ENCODE results near the gene MOB3B.
"Not testable (repeated sequence)": the region's sequence is repeated elsewhere in the genome, so short reads cannot be mapped to it uniquely, and the experiment has no call there.

The MOB3B gene

DNA sequence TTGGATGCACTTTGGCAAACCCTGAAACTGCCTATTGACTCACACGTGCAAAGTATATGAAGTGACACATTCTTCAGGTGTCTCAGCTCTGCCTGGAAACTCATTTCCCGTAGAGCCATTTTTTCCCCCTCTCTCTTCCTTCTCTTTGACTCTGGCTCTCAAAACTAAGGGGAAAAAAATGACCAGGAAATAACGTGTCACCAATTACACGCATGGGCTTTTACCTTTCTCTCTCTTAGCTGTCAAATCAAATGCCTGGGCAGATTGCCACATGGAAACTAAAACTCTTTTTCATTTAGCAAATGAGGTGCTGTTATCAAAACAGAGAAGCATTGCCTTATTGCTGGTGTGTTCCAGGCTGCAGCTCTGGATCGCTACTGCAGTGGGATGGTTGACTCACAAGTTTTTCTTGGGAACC is 23.9 kb downstream of the MOB3B start:
- ATAC-seq = peak; percentile 41; the same call in 2 of the 3 replicates
- TF ChIP-seq ISL1 (CRISPR knock-in tag; IDR thresholded peaks at IDR 0.05) (no peak), ZNF8 (CRISPR knock-in tag; IDR thresholded peaks at IDR 0.05) (no peak), GLIS3 (CRISPR knock-in tag; IDR thresholded peaks at IDR 0.05) (no peak), ZNF70 (CRISPR knock-in tag; IDR thresholded peaks at IDR 0.05) (no peak), CSRNP3 (CRISPR knock-in tag; IDR thresholded peaks at IDR 0.05) (no peak), BACH2 (CRISPR knock-in tag; IDR thresholded peaks at IDR 0.05; ENCODE audit: borderline replicate concordance) (no peak), POU6F1 (CRISPR knock-in tag; IDR thresholded peaks at IDR 0.05; ENCODE audit: borderline replicate concordance, low read depth) (no peak), TCF4 (CRISPR knock-in tag; IDR thresholded peaks at IDR 0.05; ENCODE audit: borderline replicate concordance) (no peak), ZFP3 (CRISPR knock-in tag; IDR thresholded peaks at IDR 0.05) (no peak), ZC3H10 (CRISPR knock-in tag; IDR thresholded peaks at IDR 0.05) (no peak), ZFP30 (CRISPR knock-in tag; IDR thresholded peaks at IDR 0.05) (no peak)
- TF ChIP-seq, protein P1, sequence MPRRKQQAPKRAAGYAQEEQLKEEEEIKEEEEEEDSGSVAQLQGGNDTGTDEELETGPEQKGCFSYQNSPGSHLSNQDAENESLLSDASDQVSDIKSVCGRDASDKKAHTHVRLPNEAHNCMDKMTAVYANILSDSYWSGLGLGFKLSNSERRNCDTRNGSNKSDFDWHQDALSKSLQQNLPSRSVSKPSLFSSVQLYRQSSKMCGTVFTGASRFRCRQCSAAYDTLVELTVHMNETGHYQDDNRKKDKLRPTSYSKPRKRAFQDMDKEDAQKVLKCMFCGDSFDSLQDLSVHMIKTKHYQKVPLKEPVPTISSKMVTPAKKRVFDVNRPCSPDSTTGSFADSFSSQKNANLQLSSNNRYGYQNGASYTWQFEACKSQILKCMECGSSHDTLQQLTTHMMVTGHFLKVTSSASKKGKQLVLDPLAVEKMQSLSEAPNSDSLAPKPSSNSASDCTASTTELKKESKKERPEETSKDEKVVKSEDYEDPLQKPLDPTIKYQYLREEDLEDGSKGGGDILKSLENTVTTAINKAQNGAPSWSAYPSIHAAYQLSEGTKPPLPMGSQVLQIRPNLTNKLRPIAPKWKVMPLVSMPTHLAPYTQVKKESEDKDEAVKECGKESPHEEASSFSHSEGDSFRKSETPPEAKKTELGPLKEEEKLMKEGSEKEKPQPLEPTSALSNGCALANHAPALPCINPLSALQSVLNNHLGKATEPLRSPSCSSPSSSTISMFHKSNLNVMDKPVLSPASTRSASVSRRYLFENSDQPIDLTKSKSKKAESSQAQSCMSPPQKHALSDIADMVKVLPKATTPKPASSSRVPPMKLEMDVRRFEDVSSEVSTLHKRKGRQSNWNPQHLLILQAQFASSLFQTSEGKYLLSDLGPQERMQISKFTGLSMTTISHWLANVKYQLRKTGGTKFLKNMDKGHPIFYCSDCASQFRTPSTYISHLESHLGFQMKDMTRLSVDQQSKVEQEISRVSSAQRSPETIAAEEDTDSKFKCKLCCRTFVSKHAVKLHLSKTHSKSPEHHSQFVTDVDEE (CRISPR knock-in tag; IDR thresholded peaks at IDR 0.05) = no peak

- TF ChIP-seq TCF4 (CRISPR knock-in tag; IDR thresholded peaks at IDR 0.05; ENCODE audit: borderline replicate concordance) (no peak), BACH2 (CRISPR knock-in tag; IDR thresholded peaks at IDR 0.05; ENCODE audit: borderline replicate concordance) (no peak)
These were observed 25.4 kb downstream of the MOB3B start for GRCh38 chr9:27504259-27504658.

DNA sequence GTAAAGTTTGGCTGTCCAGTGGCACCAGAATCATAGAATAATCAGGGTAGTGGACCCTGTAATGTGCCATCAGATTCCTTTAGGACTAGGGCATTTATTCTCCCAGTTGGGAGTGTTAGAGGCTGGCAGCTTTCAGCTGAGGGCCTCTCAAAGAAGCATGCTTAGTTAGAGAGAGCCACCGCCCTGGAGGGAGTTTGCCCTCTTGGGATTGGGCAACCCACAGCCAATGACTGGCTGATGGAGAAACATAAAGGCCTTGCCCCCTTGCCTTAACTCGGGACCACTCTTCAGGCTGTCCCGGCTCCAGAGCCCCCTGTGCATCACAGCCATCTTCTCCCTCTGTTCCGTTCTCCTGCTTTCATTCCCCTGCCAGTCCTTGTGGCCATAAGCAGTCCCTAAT is 26.0 kb downstream of the MOB3B start:
- TF ChIP-seq ZC3H10 (CRISPR knock-in tag; IDR thresholded peaks at IDR 0.05) (no peak), CREB5 (CRISPR knock-in tag; IDR thresholded peaks at IDR 0.05; ENCODE audit: low read depth) (no peak), ISL1 (CRISPR knock-in tag; IDR thresholded peaks at IDR 0.05) (no peak)
- no peak for ATAC-seq

More at GRCh38 chr9:27504259-27504658, 25.4 kb downstream of the MOB3B start:
- ATAC-seq = no peak

- ATAC-seq = not testable (repeated sequence)
These were observed 28.7 kb downstream of the MOB3B start for GRCh38 chr9:27500902-27501301.

- no peak for TF ChIP-seq ARNTL (CRISPR knock-in tag; IDR thresholded peaks at IDR 0.05; ENCODE audit: borderline replicate concordance, low read depth)
- no peak for TF ChIP-seq CSDC2 (CRISPR knock-in tag; IDR thresholded peaks at IDR 0.05)
- TF ChIP-seq OSR1 (CRISPR knock-in tag; IDR thresholded peaks at IDR 0.05) = no peak
- TF ChIP-seq SNAI2 (CRISPR knock-in tag; IDR thresholded peaks at IDR 0.05) = no peak
- no peak for TF ChIP-seq TCF4 (CRISPR knock-in tag; IDR thresholded peaks at IDR 0.05; ENCODE audit: borderline replicate concordance)
- no peak for TF ChIP-seq GLIS3 (CRISPR knock-in tag; IDR thresholded peaks at IDR 0.05)
- TF ChIP-seq, protein P1 (CRISPR knock-in tag; IDR thresholded peaks at IDR 0.05) = no peak
- TF ChIP-seq ZNF8 (CRISPR knock-in tag; IDR thresholded peaks at IDR 0.05) = no peak
- TF ChIP-seq BACH2 (CRISPR knock-in tag; IDR thresholded peaks at IDR 0.05; ENCODE audit: borderline replicate concordance) = no peak
- no peak for TF ChIP-seq TOX (CRISPR knock-in tag; IDR thresholded peaks at IDR 0.05; ENCODE audit: borderline replicate concordance)
- no peak for TF ChIP-seq PPARA (CRISPR knock-in tag; IDR thresholded peaks at IDR 0.05; ENCODE audit: borderline replicate concordance)
- no peak for TF ChIP-seq ZNF565 (CRISPR knock-in tag; conservative IDR thresholded peaks at IDR 0.05; ENCODE audit: low read depth)
- TF ChIP-seq CSRNP3 (CRISPR knock-in tag; IDR thresholded peaks at IDR 0.05) = no peak
- no peak for TF ChIP-seq ZNF70 (CRISPR knock-in tag; IDR thresholded peaks at IDR 0.05)
- TF ChIP-seq CREB5 (CRISPR knock-in tag; IDR thresholded peaks at IDR 0.05; ENCODE audit: low read depth) = no peak
- TF ChIP-seq ZFP3 (CRISPR knock-in tag; IDR thresholded peaks at IDR 0.05) = no peak
- peak; percentile 76 for ATAC-seq
These were observed 30.2 kb downstream of the MOB3B start for GRCh38 chr9:27499451-27499850.

All from SK-N-SH treated with all-trans-retinoic acid at 6 μM for 48 hours (cell line).